HepG2 (cell line): ENCODE results near the gene ARID3C. TPM values are rescaled to one million over a fixed set of nuclear protein-coding genes. Genes with fewer than 3 reads are reported as not detected.

ENCODE experiments used
- ARID5B ChIP-seq: IDR thresholded peaks from 2 replicates; pipeline ENCODE4 v1.4.0; 2020; ENCODE audit warnings: mild to moderate bottlenecking, missing genetic modification reagents
- ATM ChIP-seq: fragments of 450-650 bp; IDR thresholded peaks from 2 replicates; pipeline ENCODE4 v1.7.1; 2017; ENCODE audit warnings: mild to moderate bottlenecking, borderline replicate concordance
- DBP ChIP-seq: sonication (generic); formaldehyde crosslinking; IDR thresholded peaks from 2 replicates; pipeline ENCODE4 v1.4.0; 2020; ENCODE audit warnings: missing genetic modification reagents; ENCODE audit errors: not compliant biosample characterization
- ERF ChIP-seq: IDR thresholded peaks from 2 replicates; pipeline ENCODE4 v1.6.1; 2018; ENCODE audit warnings: missing biosample characterization, missing genetic modification reagents
- ESRRA ChIP-seq: sonication (generic); formaldehyde crosslinking; IDR thresholded peaks from 2 replicates; pipeline ENCODE4 v1.5.1; 2020; ENCODE audit warnings: mild to moderate bottlenecking, low read depth, missing genetic modification reagents
- IRF1 ChIP-seq: sonication (generic); formaldehyde crosslinking; IDR thresholded peaks from 2 replicates; pipeline ENCODE4 v1.4.0; 2020; ENCODE audit warnings: low read depth, mild to moderate bottlenecking, missing genetic modification reagents
- MTF1 ChIP-seq: sonication (generic); formaldehyde crosslinking; IDR thresholded peaks from 2 replicates; pipeline ENCODE4 v1.5.0; 2020; ENCODE audit warnings: missing genetic modification reagents
- MXD1 ChIP-seq: sonication (generic); formaldehyde crosslinking; IDR thresholded peaks from 2 replicates; pipeline ENCODE4 v1.4.0; 2020; ENCODE audit warnings: mild to moderate bottlenecking, missing genetic modification reagents
- RBFOX2 ChIP-seq: fragments of 200-400 bp; formaldehyde crosslinking; IDR thresholded peaks from 2 replicates; pipeline ENCODE4 v1.6.1; 2017; ENCODE audit warnings: low read depth, mild to moderate bottlenecking, low read length
- SIX1 ChIP-seq: sonication (generic); formaldehyde crosslinking; IDR thresholded peaks from 2 replicates; pipeline ENCODE4 v1.4.0; 2020; ENCODE audit warnings: missing genetic modification reagents, borderline replicate concordance
- ZNF121 ChIP-seq: sonication (generic); formaldehyde crosslinking; IDR thresholded peaks from 2 replicates; pipeline ENCODE4 v1.5.0; 2020; ENCODE audit warnings: mild to moderate bottlenecking, missing genetic modification reagents
- ZNF207 ChIP-seq: fragments of 450-650 bp; IDR thresholded peaks from 2 replicates; pipeline ENCODE4 v1.6.1; 2016; ENCODE audit warnings: antibody characterized with exemption, borderline replicate concordance
- ZNF292 ChIP-seq: sonication (generic); formaldehyde crosslinking; IDR thresholded peaks from 2 replicates; pipeline ENCODE4 v1.8.1; 2022; ENCODE audit warnings: mild to moderate bottlenecking, low read depth, missing genetic modification reagents, borderline replicate concordance
- ZNF414 ChIP-seq: sonication (generic); formaldehyde crosslinking; IDR thresholded peaks from 2 replicates; pipeline ENCODE4 v1.5.0; 2020; ENCODE audit warnings: missing genetic modification reagents
- ZNF546 ChIP-seq: sonication (generic); formaldehyde crosslinking; conservative IDR thresholded peaks from 2 replicates; pipeline ENCODE4 v1.8.1; 2023; ENCODE audit warnings: mild to moderate bottlenecking, missing genetic modification reagents
- ZNF609 ChIP-seq: sonication (generic); formaldehyde crosslinking; IDR thresholded peaks from 2 replicates; pipeline ENCODE4 v1.4.0; 2020; ENCODE audit warnings: mild to moderate bottlenecking, missing genetic modification reagents, borderline replicate concordance
- polyA plus RNA-seq, 8 experiments: library from polyadenylated mRNA; depleted of rRNA in 3 of 8; stranded (reverse) in 7 of 8; unstranded in 1 of 8; fragments of >200 nt; fragmentation: Illumina TruSeq in 4 of 8; extraction: Trizol in 4 of 8; gene quantifications; 2 replicates each; pipeline versions ENCODE4 v1.2.1 to v1.2.3, GENCODE V29; 2011 to 2016; ENCODE audit warnings: low read depth in 4 of 8, missing spikeins in 1 of 8, mixed read lengths in 1 of 8; ENCODE audit not compliant: insufficient read depth in 1 of 8
- total RNA-seq, 5 experiments: library from RNA; depleted of rRNA; stranded (reverse); fragments of >200 nt; fragmentation: Illumina TruSeq; extraction: Trizol; gene quantifications; 2 replicates each; pipeline ENCODE4 v1.2.3, GENCODE V29; 2016; ENCODE audit warnings: low read depth in 1 of 5

Gene ARID3C
- total and polyA plus RNA-seq, 2 of the 13 experiments (the other 11 are each of a cell fraction or from before 2014, with no cell fraction given) = not detected

GRCh38 chr9:34637356-34638137 lies 8.7 kb upstream of the ARID3C start, which contains the start of gene SIGMAR1 (continued):
- no peak for TF ChIP-seq ZNF207
- peak; percentile 87; the same call in 1 of the 2 replicates for TF ChIP-seq ERF (CRISPR knock-in tag)
- TF ChIP-seq SIX1 = no peak
- no peak for TF ChIP-seq ARID5B
- no peak for TF ChIP-seq ATM
- TF ChIP-seq IRF1 (CRISPR knock-in tag) = no peak
- no peak for TF ChIP-seq ZNF121 (CRISPR knock-in tag)
- peak; percentile 85; the same call in 1 of the 2 replicates for TF ChIP-seq ZNF546 (CRISPR knock-in tag)
- TF ChIP-seq MTF1 (CRISPR knock-in tag) = no peak
- no peak for TF ChIP-seq ZNF609 (CRISPR knock-in tag)
- TF ChIP-seq DBP (CRISPR knock-in tag) = no peak
- TF ChIP-seq ZNF292 = no peak
- peak; percentile 72; the same call in 1 of the 2 replicates for TF ChIP-seq ZNF414 (CRISPR knock-in tag)
- TF ChIP-seq RBFOX2 = peak; percentile 94
- 0 out of 2 replicates have a peak, but pooled peaks have one; percentile 18 for TF ChIP-seq MXD1 (CRISPR knock-in tag)
- no peak; the same call in 1 of the 2 replicates for TF ChIP-seq ESRRA (CRISPR knock-in tag)
